ENCODE data around the gene UGT3A1. TPM values are rescaled to one million over a fixed set of nuclear protein-coding genes. Genes with fewer than 3 reads are reported as not detected.

UGT3A1 gene
- total RNA-seq, 1 donor from 2014 or later = not detected

DNA sequence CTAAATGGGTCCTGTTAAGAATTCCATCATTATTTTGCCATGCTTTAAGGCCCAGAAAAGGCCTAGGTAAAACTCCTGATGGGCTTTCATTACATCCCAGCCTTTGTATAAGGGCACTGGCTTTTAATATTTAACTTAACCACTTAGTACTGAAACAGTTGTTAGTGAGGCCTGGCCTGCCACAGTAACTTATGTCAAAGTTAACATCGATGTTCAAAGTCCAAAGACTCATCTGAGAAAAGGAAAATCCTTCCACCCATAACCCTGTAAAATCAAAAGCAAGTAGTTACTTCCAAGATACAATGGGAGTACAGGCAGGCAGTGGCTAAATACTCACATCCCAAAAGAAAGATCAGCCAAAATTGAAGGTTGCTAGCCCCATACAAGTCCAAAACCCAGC, 15.0 kb upstream of the UGT3A1 start:
- TF ChIP-seq POLR2AphosphoS5 (IDR thresholded peaks at IDR 0.05; ENCODE audit: insufficient read depth in 1 of 2, low read depth in 1 of 2) = no peak
- no peak for TF ChIP-seq CTCF (IDR thresholded peaks at IDR 0.05)
- no peak for TF ChIP-seq POLR2A (IDR thresholded peaks at IDR 0.05)

DNA sequence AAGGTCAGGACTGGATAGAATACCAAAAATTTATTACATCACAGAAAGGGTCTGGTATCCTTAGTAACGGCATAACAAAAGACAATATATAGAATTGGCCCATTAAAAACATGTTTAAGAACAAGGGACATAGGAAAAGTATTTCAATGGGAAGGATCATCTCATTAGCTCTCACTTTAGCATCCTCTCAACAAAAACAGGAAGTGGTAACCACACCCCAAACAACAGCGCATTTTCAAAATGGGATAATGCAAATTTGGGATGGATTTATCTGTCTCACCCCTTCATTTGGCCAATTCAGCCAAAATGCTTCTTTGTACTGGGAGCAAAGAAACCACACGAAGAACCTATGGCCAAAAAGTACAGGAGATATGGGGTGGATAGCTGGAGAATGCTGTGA, 9.8 kb upstream of the UGT3A1 start:
- intact Hi-C loops (cut with DNase I) = no loop called here
- Histone ChIP-seq H3K27ac (no peak overlapping the region), H3K9me3 (no peaks in the 10 kb centered on the region), H3K36me3 (no peaks in the 10 kb centered on the region), H3K27me3 (no peaks in the 10 kb centered on the region), H3K4me1 (no peaks in the 10 kb centered on the region), H3K4me3 (no peak overlapping the region)
- DNase-seq (ENCODE audit: extremely low spot score in 2 of 2) = no peak
- TF ChIP-seq CTCF (IDR thresholded peaks at IDR 0.05) = no peak
- no peak for TF ChIP-seq POLR2AphosphoS5 (IDR thresholded peaks at IDR 0.05; ENCODE audit: insufficient read depth in 1 of 2, low read depth in 1 of 2)
- no peak for TF ChIP-seq POLR2A (IDR thresholded peaks at IDR 0.05)

More for the DNA sequence above, 15.0 kb upstream of the UGT3A1 start:
- intact Hi-C loops (cut with DNase I) = no loop called here
- H3K27ac ChIP-seq = no peak overlapping the region
- no peaks in the 10 kb centered on the region for H3K4me1 ChIP-seq
- H3K27me3 ChIP-seq = no peaks in the 10 kb centered on the region
- H3K4me3 ChIP-seq = no peak overlapping the region
- DNase-seq (ENCODE audit: extremely low spot score in 2 of 2) = no peak
- no peaks in the 10 kb centered on the region for H3K9me3 ChIP-seq
- H3K36me3 ChIP-seq = no peaks in the 10 kb centered on the region

DNA sequence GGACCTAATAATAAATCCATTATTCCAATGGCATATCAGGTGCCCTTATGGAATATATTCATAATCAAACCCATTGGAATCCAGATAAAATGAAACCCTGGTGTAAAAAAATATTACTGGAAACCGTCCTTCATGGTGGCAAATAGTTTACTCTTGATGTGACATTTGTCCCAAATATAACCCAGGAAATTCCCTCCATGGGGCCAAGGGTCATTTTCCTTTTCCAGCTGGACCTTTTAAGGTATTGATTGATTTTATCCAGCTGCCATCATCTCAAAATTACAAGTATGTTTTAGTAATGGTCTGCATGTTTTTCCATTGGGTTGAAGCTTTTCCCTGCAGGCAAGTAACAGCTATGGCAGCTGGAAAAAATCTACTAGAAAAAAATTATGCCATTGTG, 8.4 kb upstream of the UGT3A1 start:
- Histone ChIP-seq H3K4me1 (no peaks in the 10 kb centered on the region), H3K9me3 (no peaks in the 10 kb centered on the region), H3K27me3 (no peaks in the 10 kb centered on the region), H3K36me3 (no peaks in the 10 kb centered on the region), H3K27ac (no peak overlapping the region), H3K4me3 (no peak overlapping the region)
- intact Hi-C loops (cut with DNase I) = no loop called here
- DNase-seq (ENCODE audit: extremely low spot score in 2 of 2) = no peak
- no peak for TF ChIP-seq CTCF (IDR thresholded peaks at IDR 0.05)
- TF ChIP-seq POLR2A (IDR thresholded peaks at IDR 0.05) = no peak
- TF ChIP-seq POLR2AphosphoS5 (IDR thresholded peaks at IDR 0.05; ENCODE audit: insufficient read depth in 1 of 2, low read depth in 1 of 2) = no peak

DNA sequence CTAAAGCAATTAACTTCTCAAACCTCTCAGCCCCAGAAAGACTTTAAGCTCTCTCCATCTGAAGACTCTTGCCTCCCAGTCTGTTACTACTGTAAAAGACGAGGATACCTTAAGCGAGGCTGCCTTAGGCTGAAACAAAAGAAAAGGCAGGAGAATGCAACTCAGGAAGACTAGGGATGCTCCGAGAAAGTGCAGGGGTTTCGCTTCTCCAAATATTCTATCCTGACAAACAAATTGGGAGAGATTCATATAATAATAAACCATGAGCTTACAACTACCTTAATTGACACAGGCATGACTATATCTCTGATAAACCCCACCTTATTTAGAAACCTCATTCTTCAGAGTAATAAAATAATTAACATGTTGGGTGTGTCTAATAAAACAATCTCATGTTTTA, 4.9 kb upstream of the UGT3A1 start:
- no peak overlapping the region for H3K27ac ChIP-seq
- no peaks in the 10 kb centered on the region for H3K27me3 ChIP-seq
- intact Hi-C loops (cut with DNase I) = no loop called here
- no peaks in the 10 kb centered on the region for H3K4me1 ChIP-seq
- no peak for DNase-seq (ENCODE audit: extremely low spot score in 2 of 2)
- H3K36me3 ChIP-seq = no peaks in the 10 kb centered on the region
- TF ChIP-seq POLR2AphosphoS5 (IDR thresholded peaks at IDR 0.05; ENCODE audit: insufficient read depth in 1 of 2, low read depth in 1 of 2) (no peak), CTCF (IDR thresholded peaks at IDR 0.05) (no peak), POLR2A (IDR thresholded peaks at IDR 0.05) (no peak)
- H3K9me3 ChIP-seq = no peaks in the 10 kb centered on the region
- no peak overlapping the region for H3K4me3 ChIP-seq

DNA sequence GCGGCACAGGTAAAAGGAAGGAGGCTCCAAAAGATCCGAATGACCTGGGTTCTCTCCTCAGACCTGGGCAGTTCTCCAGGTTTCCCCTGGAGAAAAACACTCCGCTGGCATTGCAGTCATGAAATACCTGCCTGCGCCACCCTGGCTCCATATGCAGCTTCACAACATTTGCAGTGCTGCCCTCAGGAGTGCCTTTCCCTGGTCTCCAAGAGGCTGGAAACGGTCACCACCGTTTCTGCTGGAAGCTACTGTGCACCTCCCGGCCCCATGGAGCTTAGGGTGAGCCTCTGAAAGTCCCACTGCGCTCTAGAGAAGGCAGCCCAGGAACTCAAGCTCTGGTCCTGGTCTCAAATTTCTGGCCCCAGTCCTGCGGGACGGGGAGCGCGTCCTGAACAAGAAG, 670 bp downstream of the UGT3A1 start:
- no peak for DNase-seq (ENCODE audit: extremely low spot score in 2 of 2)
- TF ChIP-seq CTCF (IDR thresholded peaks at IDR 0.05) (no peak), POLR2AphosphoS5 (IDR thresholded peaks at IDR 0.05; ENCODE audit: insufficient read depth in 1 of 2, low read depth in 1 of 2) (no peak), POLR2A (IDR thresholded peaks at IDR 0.05) (no peak)

More for the DNA sequence above, 670 bp downstream of the UGT3A1 start:
- Histone ChIP-seq H3K27me3 (no peaks in the 10 kb centered on the region), H3K27ac (no peak overlapping the region), H3K36me3 (no peaks in the 10 kb centered on the region), H3K4me3 (no peak overlapping the region), H3K9me3 (no peaks in the 10 kb centered on the region), H3K4me1 (no peaks in the 10 kb centered on the region)
- intact Hi-C loops (cut with DNase I) = no loop called here

Data from vagina (tissue), 2 donors.